Mesenchymal stem cell (in vitro differentiated cells and primary cell): ENCODE results near the gene RPS6KA1.
A peak's percentile ranks its signal among the peaks of the same experiment; 100 is the strongest.

Source experiments
- DNase-seq: peaks from one replicate; pipeline ENCODE4 v3.0.0-alpha.2; 2013
- H2AFZ ChIP-seq: one replicate; pipeline ENCODE4 v1.6.1; 2013; ENCODE audit warnings: low read depth, mild to moderate bottlenecking, control low read depth, inconsistent platforms, low read length, moderate library complexity
- H2AK5ac ChIP-seq: 2 replicates; pipeline ENCODE4 v1.6.1; 2013; ENCODE audit warnings: low read length, moderate library complexity, mild to moderate bottlenecking, inconsistent platforms; ENCODE audit not compliant: severe bottlenecking
- H2BK120ac ChIP-seq: one replicate; pipeline ENCODE4 v1.6.1; 2013; ENCODE audit warnings: low read depth, mild to moderate bottlenecking, inconsistent platforms, low read length, moderate library complexity
- H2BK12ac ChIP-seq, 2 experiments: one replicate each; pipeline ENCODE4 v1.6.1; 2013; ENCODE audit warnings: inconsistent platforms in 2 of 2, low read length in 2 of 2, mild to moderate bottlenecking in 2 of 2, moderate library complexity in 2 of 2, control low read depth in 1 of 2
- H2BK15ac ChIP-seq: one replicate; pipeline ENCODE4 v1.6.1; 2013; ENCODE audit warnings: mild to moderate bottlenecking, low read depth, inconsistent platforms; ENCODE audit not compliant: poor library complexity, severe bottlenecking
- H2BK5ac ChIP-seq: 2 replicates; pipeline ENCODE4 v1.6.1; 2013; ENCODE audit warnings: low read depth, mild to moderate bottlenecking, low read length, control low read depth, inconsistent platforms; ENCODE audit not compliant: poor library complexity, severe bottlenecking
- H3K14ac ChIP-seq, 2 experiments: one replicate each; pipeline ENCODE4 v1.6.1; 2013; ENCODE audit warnings: inconsistent platforms in 2 of 2, low read length in 2 of 2, control low read depth in 1 of 2, mild to moderate bottlenecking in 1 of 2, moderate library complexity in 1 of 2
- H3K18ac ChIP-seq, 2 experiments: one replicate each; pipeline ENCODE4 v1.6.1; 2013; ENCODE audit warnings: inconsistent platforms in 2 of 2, low read length in 2 of 2, control low read depth in 1 of 2, low read depth in 1 of 2, mild to moderate bottlenecking in 1 of 2
- H3K23ac ChIP-seq, 2 experiments: one replicate each; pipeline ENCODE4 v1.6.1; 2013; ENCODE audit warnings: inconsistent platforms in 2 of 2, low read length in 2 of 2, mild to moderate bottlenecking in 2 of 2, moderate library complexity in 2 of 2, control low read depth in 1 of 2
- H3K27ac ChIP-seq: 2 replicates; pipeline ENCODE4 v1.5.1; 2013; ENCODE audit warnings: mild to moderate bottlenecking, moderate library complexity, low read length, control low read depth, inconsistent platforms; ENCODE audit not compliant: poor library complexity, severe bottlenecking
- H3K27me3 ChIP-seq, 2 experiments: 2 replicates each; pipeline versions ENCODE4 v1.6.1 to v1.7.0; 2013; ENCODE audit warnings: low read length in 2 of 2, mild to moderate bottlenecking in 2 of 2, moderate library complexity in 2 of 2, control low read depth in 1 of 2, inconsistent platforms in 1 of 2; ENCODE audit not compliant: control insufficient read depth in 1 of 2, insufficient read depth in 1 of 2
- H3K36me3 ChIP-seq, 2 experiments: 2 replicates each; pipeline versions ENCODE4 v1.6.1 to v1.7.0; 2013; ENCODE audit warnings: low read length in 2 of 2, control low read depth in 1 of 2, inconsistent platforms in 1 of 2, low read depth in 1 of 2, mild to moderate bottlenecking in 1 of 2; ENCODE audit not compliant: insufficient read depth in 2 of 2, control insufficient read depth in 1 of 2
- H3K4ac ChIP-seq, 2 experiments: one replicate each; pipeline ENCODE4 v1.6.1; 2013; ENCODE audit warnings: inconsistent platforms in 2 of 2, low read length in 2 of 2, mild to moderate bottlenecking in 2 of 2, moderate library complexity in 2 of 2, control low read depth in 1 of 2, low read depth in 1 of 2
- H3K4me1 ChIP-seq: 2 replicates; pipeline ENCODE4 v1.6.1; 2013; ENCODE audit warnings: low read depth, low read length, control low read depth; ENCODE audit not compliant: control insufficient read depth, insufficient read depth
- H3K4me2 ChIP-seq: 2 replicates; pipeline ENCODE4 v1.6.1; 2013; ENCODE audit warnings: low read length, mild to moderate bottlenecking, inconsistent platforms; ENCODE audit not compliant: poor library complexity, severe bottlenecking
- H3K4me3 ChIP-seq, 2 experiments: 2 replicates each; pipeline versions ENCODE4 v1.5.1 to v1.7.0; 2013; ENCODE audit warnings: low read length in 2 of 2, mild to moderate bottlenecking in 2 of 2, control low read depth in 1 of 2, low read depth in 1 of 2; ENCODE audit not compliant: insufficient read depth in 1 of 2
- H3K79me1 ChIP-seq: replicated peaks from 2 replicates; pipeline ENCODE4 v1.6.1; 2013; ENCODE audit warnings: mild to moderate bottlenecking, control low read depth, low read length, inconsistent platforms; ENCODE audit not compliant: poor library complexity, severe bottlenecking
- H3K9ac ChIP-seq: 2 replicates; pipeline ENCODE4 v1.7.0; 2013; ENCODE audit warnings: mild to moderate bottlenecking, low read length, moderate library complexity
- H3K9me3 ChIP-seq: 2 replicates; pipeline ENCODE4 v1.7.0; 2013; ENCODE audit warnings: mild to moderate bottlenecking, low read length; ENCODE audit not compliant: control insufficient read depth
- H4K8ac ChIP-seq: one replicate; pipeline ENCODE4 v1.6.1; 2013; ENCODE audit warnings: inconsistent platforms, mild to moderate bottlenecking, low read length, moderate library complexity
- H4K91ac ChIP-seq: one replicate; pipeline ENCODE4 v1.6.1; 2013; ENCODE audit warnings: mild to moderate bottlenecking, low read length, inconsistent platforms
- WGBS: methylation state at CpG from one replicate; pipeline ENCODE4 v1.1.7; 2013; ENCODE audit warnings: mixed read lengths; 5-methylcytosine and 5-hydroxymethylcytosine counted together

RPS6KA1 gene

GRCh38 chr1:26545969-26546323 is 16.4 kb downstream of the RPS6KA1 start:
- Histone ChIP-seq H3K18ac (no peak overlapping the region), H3K4me3 (no peak overlapping the region), H4K91ac (no peak overlapping the region), H2BK15ac (no peak overlapping the region), H3K79me1 (peaks cover 12% of the 10 kb centered on the region), H3K4me1 (peaks cover 12% of the 10 kb centered on the region), H3K36me3 (peaks cover 0 to 36% of the 10 kb centered on the region in 2 experiments), H3K14ac (no peak overlapping the region), H3K23ac (no peak overlapping the region), H2BK5ac (no peak overlapping the region), H3K4me2 (no peak overlapping the region), H3K9me3 (no peaks in the 10 kb centered on the region), H3K9ac (no peak overlapping the region), H2BK12ac (no peak overlapping the region), H4K8ac (no peak overlapping the region), H2AK5ac (no peak overlapping the region), H2AFZ (no peak overlapping the region), H3K27ac (no peak overlapping the region), H3K27me3 (no peaks in the 10 kb centered on the region), H3K4ac (no peak overlapping the region), H2BK120ac (no peak overlapping the region)
- whole genome bisulfite sequencing, result 98% methylated on average over 4 of the region's 4 CpGs
- DNase-seq, result no peak

- no peak overlapping the region for H3K18ac ChIP-seq
- no peak overlapping the region for H2AK5ac ChIP-seq
- no peak overlapping the region for H3K14ac ChIP-seq
- no peaks in the 10 kb centered on the region for H3K27me3 ChIP-seq
- H3K4me2 ChIP-seq, result no peak overlapping the region
- H3K23ac ChIP-seq, result no peak overlapping the region
- H2BK15ac ChIP-seq, result no peak overlapping the region
- no peak overlapping the region for H3K4ac ChIP-seq
- H2BK5ac ChIP-seq, result no peak overlapping the region
- H3K4me1 ChIP-seq, result peaks cover 12% of the 10 kb centered on the region
- no peak overlapping the region for H4K91ac ChIP-seq
- H3K4me3 ChIP-seq, result no peak overlapping the region
- peaks cover 12% of the 10 kb centered on the region for H3K79me1 ChIP-seq
- no peak for DNase-seq
- no peak overlapping the region for H4K8ac ChIP-seq
- H3K9me3 ChIP-seq, result no peaks in the 10 kb centered on the region
- WGBS, result 92% methylated on average over 8 of the region's 8 CpGs
- no peak overlapping the region for H2AFZ ChIP-seq
- H3K36me3 ChIP-seq, result peaks cover 0 to 39% of the 10 kb centered on the region in 2 experiments
- H2BK12ac ChIP-seq, result no peak overlapping the region
- H3K9ac ChIP-seq, result no peak overlapping the region
- H2BK120ac ChIP-seq, result no peak overlapping the region
- no peak overlapping the region for H3K27ac ChIP-seq
These were observed 16.8 kb downstream of the RPS6KA1 start for GRCh38 chr1:26546375-26546774.

DNA sequence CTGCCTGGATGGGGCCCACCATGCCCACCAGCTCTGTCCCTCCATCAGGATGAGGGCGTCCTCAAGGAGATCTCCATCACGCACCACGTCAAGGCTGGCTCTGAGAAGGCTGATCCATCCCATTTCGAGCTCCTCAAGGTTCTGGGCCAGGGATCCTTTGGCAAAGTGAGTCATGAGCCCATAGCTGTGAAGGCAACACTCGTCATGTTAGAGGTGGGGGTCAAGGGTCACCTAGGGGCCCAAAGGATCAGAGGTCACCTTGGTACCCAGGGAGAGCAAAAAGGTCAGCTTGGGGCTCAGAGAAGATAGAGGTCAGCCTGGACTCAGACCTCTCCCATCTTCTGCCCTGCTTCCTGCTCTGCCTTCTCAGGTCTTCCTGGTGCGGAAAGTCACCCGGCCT is 17.3 kb downstream of the RPS6KA1 start:
- H3K27ac ChIP-seq, result no peak overlapping the region
- no peak overlapping the region for H2AFZ ChIP-seq
- H3K27me3 ChIP-seq, result no peaks in the 10 kb centered on the region
- DNase-seq, result no peak
- no peak overlapping the region for H4K8ac ChIP-seq
- WGBS, result 93% methylated on average over 7 of the region's 7 CpGs
- no peak overlapping the region for H2BK15ac ChIP-seq
- no peak overlapping the region for H2BK120ac ChIP-seq
- H3K4ac ChIP-seq, result no peak overlapping the region
- H2BK5ac ChIP-seq, result no peak overlapping the region
- H2BK12ac ChIP-seq, result no peak overlapping the region
- H3K4me3 ChIP-seq, result no peak overlapping the region
- H3K23ac ChIP-seq, result no peak overlapping the region
- peaks cover 9% of the 10 kb centered on the region for H3K4me1 ChIP-seq
- no peak overlapping the region for H3K9ac ChIP-seq
- H2AK5ac ChIP-seq, result no peak overlapping the region
- no peaks in the 10 kb centered on the region for H3K9me3 ChIP-seq
- peak overlapping the region in 1 of 2 experiments; percentile 21 for H3K14ac ChIP-seq
- no peak overlapping the region for H3K4me2 ChIP-seq
- no peak overlapping the region for H3K18ac ChIP-seq
- H3K36me3 ChIP-seq, result peaks cover 0 to 41% of the 10 kb centered on the region in 2 experiments
- H4K91ac ChIP-seq, result no peak overlapping the region
- peaks cover 10% of the 10 kb centered on the region for H3K79me1 ChIP-seq

DNA sequence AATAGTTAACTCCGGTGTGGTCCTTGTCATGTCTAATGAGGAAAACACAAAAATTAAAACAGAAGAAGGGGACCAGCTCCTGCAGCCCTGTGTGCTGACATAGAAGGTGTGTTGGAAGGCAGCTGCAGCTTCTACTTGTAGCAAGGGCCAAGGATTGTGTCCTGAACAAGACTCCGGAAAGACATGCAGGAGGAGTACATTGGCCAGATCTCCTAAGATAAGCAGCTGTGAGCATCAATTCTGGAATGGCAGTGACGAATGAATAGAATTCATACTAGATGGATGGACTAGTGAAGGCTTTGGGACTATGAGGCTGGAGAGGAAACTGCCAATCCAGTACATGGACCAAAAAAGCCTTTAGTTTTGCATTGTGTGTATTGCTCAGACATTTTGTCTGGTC is 19.3 kb downstream of the RPS6KA1 start:
- Histone ChIP-seq H3K27ac (no peak overlapping the region), H2BK12ac (no peak overlapping the region), H2BK15ac (no peak overlapping the region), H4K91ac (no peak overlapping the region), H3K27me3 (no peaks in the 10 kb centered on the region), H3K9ac (no peak overlapping the region), H4K8ac (no peak overlapping the region), H2AK5ac (no peak overlapping the region), H3K14ac (no peak overlapping the region), H3K36me3 (peaks cover 0 to 42% of the 10 kb centered on the region in 2 experiments), H2AFZ (no peak overlapping the region), H3K4me3 (no peak overlapping the region), H3K79me1 (peaks cover 4% of the 10 kb centered on the region), H3K4me1 (peaks cover 6% of the 10 kb centered on the region), H3K9me3 (no peaks in the 10 kb centered on the region), H3K4me2 (no peak overlapping the region), H2BK5ac (no peak overlapping the region), H2BK120ac (no peak overlapping the region), H3K4ac (no peak overlapping the region), H3K23ac (no peak overlapping the region), H3K18ac (no peak overlapping the region)
- 98% methylated on average over 3 of the region's 3 CpGs for WGBS
- no peak for DNase-seq
